GM12874 (cell line): Measurements from ENCODE around the gene ZNF132.

Experiments used
- TF ChIP-seq, protein P1 (sequence below): IDR thresholded peaks from 2 replicates; pipeline ENCODE4 v1.5.1; 2011; ENCODE audit warnings: low read depth, mild to moderate bottlenecking, control low read depth, low read length, moderate library complexity; ENCODE audit not compliant: insufficient read depth

The ZNF132 gene

GRCh38 chr19:58477871-58478270 lies 37.9 kb upstream of the ZNF132 start:
- TF ChIP-seq, protein P1, sequence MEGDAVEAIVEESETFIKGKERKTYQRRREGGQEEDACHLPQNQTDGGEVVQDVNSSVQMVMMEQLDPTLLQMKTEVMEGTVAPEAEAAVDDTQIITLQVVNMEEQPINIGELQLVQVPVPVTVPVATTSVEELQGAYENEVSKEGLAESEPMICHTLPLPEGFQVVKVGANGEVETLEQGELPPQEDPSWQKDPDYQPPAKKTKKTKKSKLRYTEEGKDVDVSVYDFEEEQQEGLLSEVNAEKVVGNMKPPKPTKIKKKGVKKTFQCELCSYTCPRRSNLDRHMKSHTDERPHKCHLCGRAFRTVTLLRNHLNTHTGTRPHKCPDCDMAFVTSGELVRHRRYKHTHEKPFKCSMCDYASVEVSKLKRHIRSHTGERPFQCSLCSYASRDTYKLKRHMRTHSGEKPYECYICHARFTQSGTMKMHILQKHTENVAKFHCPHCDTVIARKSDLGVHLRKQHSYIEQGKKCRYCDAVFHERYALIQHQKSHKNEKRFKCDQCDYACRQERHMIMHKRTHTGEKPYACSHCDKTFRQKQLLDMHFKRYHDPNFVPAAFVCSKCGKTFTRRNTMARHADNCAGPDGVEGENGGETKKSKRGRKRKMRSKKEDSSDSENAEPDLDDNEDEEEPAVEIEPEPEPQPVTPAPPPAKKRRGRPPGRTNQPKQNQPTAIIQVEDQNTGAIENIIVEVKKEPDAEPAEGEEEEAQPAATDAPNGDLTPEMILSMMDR, result no peak

- TF ChIP-seq, protein P1, result no peak
Measured at GRCh38 chr19:58477130-58477529, 37.2 kb upstream of the ZNF132 start.

GRCh38 chr19:58476498-58477015 lies 36.6 kb upstream of the ZNF132 start:
- TF ChIP-seq, protein P1, result no peak

- TF ChIP-seq, protein P1, result no peak
Measured at GRCh38 chr19:58475714-58476497, 36.0 kb upstream of the ZNF132 start, which contains the start of gene ZNF446. ZNF446 (plus strand) TSS chr19:58476352; CDS start chr19:58477219, 867 bp downstream.

DNA sequence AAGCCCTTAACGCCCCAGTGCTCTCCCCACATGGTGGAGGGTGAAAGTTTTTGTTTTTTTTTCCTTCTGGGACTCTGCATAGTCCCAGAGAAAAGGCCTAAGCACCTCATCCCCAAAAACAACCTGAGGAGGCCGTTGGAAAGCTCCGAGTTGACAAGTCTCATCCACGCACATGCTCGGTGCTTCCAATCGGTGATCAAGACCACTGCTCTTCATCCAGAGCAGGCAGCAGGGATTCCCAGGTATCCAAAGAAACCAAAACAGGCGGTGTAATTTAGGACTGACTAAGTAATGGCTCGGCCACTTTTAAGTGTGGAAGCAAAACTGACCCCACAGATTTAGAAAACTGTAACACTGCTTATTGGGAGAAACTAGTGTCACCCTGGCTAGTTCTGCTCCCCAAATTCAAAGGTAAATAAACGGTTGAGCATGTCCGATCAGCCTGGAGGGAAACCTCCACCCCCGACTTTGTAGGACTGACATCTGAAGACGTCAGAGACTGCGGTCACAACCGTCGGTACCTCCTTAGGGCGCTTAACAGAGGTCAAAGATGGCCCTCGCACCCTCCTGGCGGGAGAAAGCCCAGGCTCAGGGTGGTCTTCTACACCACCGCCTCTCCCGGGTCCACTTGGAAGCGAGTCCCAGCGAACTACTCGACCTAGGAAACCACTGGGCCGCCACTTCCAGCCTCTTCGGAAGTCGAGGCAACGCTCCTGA lies 35.2 kb upstream of the ZNF132 start:
- TF ChIP-seq, protein P1, result no peak

DNA sequence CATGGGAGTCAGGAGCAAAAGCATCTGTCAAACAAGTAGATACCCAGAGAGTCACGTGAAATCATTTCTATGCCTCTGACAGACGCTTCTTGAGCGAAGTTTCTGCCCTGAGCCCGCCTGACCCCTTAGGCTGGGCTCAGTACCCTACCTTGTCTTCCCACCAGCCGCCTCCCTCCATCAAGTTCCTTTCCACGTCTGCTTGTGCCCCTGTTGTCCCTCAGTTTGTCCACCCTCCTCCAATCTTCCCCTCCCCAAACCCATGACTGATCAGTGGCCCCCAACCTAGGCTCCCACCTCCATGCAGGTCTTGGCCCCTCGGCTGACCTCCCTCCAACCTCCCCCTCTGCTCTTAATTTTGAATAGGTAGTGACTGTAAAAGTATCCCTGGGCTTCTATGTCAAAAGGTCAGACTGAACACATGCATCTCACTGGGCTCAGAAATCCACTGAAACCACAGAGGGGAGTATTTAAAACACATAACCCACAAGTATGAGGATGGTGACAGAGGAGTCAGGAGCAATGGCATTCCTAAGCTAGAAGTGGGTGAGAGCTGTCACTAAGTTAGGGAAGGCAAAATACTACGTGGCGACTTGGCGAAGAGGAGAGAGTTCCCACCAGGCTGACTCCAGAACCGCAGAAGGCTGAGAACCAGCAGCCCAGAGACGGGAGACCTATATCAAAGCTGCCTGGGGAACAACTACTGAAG lies 34.5 kb upstream of the ZNF132 start:
- TF ChIP-seq, protein P1, result no peak

- TF ChIP-seq, protein P1, result no peak
Measured at GRCh38 chr19:58473775-58474174, 33.8 kb upstream of the ZNF132 start.
